HG03064 (cell line): ENCODE results near the gene LRRC74B.
"Not testable (repeated sequence)": the region's sequence is repeated elsewhere in the genome, so short reads cannot be mapped to it uniquely, and the experiment has no call there.

ENCODE experiments used
- ATAC-seq: cut with Tn5 transposase; IDR thresholded peaks from one replicate; pipeline ENCODE4 v1.9.1; 2021; ENCODE audit warnings: low read depth; ENCODE audit not compliant: unreplicated experiment

LRRC74B gene

DNA sequence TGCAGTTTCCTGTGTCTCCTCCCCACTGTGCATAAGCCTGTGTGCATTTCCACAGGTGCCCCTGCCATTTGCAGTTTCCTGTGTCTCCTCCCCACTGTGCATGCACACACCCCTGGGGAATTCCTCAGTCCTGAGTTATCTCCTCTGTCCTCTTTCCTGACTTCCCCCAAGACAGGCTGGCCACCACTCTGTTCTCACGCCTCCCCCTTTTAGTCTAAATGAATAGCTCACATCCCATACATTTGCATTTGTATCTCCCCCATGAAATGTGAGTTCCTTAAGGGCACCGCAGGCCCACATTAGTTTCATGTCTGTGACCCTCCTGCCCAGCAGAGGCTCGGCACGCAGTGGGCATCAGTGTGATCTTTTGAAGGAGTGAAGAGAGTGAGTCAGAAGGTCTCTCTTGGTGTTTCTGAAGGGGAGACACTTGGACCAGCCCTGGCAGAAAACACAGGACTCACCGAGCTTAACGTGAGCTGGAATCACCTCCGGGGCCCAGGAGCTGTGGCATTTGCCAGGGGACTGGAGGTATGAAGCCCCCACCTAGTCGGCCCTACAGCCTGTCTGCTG lies 6.2 kb downstream of the LRRC74B start:
- ATAC-seq, result no peak

DNA sequence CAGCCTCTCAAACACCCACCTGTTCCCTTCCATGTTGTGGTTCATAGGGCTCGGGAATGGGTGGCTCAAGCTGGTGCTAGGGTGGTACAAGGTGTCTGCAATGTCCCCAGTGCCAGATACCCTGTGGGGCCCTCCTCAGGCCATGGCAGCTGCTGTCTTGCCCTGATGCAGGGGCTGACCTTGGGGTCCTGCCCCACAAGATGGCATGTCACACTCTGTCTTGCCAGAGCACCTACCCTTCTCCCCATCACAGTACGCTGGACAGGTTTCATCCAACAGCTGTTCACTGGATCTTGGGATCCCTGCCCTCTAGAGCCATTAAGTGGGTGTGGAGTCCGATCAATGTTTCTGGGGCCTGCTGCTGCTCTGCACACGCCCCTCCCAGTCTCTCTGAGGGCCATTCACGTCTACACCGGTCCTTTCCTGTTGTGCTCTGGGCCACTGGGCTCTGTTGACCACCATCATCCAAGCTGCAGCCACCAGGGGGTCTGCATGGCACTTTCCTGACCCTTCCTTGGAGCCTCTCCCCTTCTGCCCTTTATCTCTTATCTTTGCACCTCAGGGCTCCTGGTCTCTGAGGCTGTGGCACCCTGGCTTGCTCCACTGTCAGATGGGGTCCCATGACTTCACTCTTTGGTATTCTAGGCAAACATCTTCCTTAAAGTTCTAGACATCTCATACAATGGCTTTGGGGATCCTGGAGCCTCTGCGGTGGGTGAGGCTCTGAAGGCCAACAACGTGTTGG lies 7.1 kb downstream of the LRRC74B start:
- ATAC-seq, result no peak

DNA sequence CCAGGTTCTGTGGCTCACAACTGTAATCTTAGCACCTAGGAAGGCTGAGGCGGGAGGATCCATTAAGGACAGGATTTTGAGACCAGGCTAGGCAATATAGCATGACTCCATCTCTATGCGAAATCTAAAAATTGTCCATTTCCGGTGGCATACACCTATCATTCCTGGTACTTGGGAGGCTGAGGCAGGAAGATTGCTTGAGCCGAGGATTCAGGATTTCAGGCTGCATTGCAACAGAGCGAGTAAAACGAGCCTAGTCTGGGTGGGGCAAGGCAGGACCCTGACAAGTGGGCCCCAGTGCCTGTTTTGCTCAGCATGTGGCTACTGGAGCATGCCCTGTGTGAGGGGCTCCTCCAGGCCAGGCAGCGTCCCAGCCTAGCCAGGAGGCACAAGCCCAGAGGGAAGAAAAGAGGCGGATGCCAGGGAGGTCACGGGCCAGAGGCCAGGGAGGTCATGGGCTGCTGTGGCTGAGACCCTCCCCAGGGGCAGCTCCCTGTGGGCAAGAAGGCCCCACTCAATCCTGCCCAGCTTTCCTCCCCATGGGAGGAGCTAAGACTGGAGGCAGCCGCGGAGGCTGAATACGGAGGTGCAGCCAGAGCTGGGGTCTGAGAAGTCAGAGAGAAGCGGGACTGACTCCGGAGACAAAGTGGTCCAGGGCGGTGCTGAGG lies 8.4 kb downstream of the LRRC74B start:
- ATAC-seq, result no peak

DNA sequence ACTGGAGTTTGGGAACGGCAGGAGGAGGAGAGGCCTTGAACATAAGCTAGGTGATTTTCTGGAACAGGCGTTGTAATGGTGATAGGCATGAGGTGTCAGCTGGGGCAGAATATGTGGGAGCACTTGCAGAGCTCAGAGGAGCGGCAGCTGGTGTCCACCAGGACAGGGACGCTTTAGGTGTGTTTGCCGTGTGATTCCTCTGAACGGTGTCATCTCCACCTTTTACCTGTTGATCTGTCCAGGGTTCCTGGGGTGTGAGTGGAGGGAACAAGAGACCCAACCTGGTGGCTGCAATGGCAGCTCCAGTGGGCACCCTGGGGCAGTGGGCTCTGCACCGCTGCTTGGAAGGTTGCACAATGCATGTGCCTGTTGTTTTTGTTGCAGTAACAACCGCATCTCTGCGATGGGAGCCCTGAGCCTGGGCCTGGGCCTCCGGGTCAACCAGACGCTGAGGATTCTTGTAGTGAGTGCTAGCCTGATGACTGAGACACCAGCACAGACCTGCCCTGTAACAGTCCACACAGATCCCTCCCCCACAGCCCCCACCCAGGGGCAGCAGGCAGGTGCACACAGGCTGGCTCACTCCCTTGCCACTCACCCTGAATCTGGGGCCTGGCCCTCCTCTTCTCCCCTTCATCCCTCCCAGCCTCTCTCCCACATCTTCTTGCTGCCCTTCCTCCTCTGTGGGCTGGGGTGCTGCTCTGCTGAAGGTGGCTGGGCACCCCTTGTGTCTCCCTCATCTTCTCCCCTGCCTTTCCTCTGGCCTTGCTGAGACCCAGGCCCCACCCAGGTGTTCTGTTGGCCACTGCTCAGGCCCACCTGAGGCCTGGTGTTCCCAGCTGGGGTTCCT lies 9.2 kb downstream of the LRRC74B start:
- ATAC-seq, result no peak

DNA sequence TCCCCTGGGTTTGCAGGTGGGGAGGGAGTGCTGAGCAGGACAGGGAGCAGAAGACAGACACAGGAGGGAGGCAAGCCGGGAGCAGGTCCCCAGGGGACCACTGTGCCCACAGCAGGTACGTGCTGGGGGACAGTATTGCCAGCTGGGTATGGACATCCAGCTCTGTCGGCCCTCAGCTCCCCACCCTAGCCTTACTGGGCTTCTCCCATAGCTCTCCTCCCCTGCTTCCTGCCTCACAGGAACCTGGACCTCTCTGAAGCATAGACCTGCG lies 9.8 kb downstream of the LRRC74B start:
- ATAC-seq, result no peak

DNA sequence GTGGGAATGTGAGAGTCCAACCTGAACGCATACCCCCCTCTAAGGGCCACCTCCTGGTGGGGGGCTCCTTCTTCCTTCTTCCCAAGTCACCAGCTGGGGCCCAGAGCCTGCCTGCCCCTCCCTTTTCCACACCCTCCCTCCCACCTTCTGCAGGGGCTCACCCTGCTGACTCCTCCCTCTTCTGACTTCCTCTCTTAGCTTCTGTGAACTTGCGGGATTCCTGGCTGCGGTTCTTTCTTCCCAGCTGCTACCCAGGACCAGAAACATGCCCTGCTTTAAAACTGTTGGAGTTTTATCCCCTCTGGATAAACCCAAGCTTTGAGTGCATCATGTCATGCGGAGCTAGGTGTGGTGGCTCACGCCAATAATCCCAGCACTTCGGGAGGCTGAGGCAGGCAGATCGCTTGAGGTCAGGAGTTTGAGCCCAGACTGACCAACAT lies 10.2 kb downstream of the LRRC74B start:
- no peak for ATAC-seq

DNA sequence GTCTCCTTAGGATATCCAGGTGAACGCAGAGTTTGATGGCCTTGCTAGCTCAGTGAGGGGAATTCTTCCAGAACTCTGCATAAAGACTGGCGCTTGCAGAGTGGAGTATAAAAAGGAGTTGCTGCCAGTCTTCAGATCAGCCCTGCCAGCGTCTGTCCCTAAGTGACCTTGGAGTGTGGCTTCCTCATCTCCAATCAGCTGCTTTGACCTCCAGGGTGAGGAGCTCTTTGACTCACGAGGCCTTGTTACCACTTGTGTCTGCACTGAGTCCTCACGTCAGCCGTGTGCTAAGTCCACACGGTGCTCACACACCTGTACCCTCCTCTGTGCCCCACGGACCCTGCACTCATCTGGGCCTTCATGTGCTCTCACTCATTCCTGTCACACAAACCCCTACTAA lies 14.6 kb downstream of the LRRC74B start:
- not testable (repeated sequence) for ATAC-seq

DNA sequence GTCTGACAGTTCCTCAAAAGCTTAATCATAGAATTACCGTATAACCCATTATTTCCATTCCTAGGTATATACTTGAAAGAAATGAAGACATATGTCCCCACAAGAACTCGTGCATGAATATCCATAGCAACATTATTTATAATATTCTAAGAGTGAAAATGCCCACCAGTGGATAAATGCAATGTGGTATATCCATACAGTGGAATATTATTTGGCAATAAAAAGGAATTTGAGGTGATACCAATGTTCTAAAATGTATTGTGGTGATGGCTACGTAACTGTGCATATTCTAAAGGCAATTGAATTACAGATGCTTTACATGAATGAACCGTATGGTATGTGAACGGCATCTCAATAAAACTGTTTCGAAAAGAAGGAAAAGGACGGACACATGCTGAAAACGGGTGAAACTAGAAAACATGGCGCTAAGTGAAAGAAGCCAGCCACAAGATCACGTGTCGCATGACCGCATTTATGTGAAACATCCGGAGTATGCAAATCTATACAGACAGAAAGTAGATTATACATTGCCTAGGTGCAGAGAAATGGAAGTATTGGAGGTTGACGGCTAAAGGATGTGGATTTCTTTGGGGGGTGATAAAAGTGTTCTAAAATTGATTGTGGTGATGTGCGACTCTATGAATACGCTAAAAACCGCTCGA lies 16.0 kb downstream of the LRRC74B start:
- not testable (repeated sequence) for ATAC-seq

DNA sequence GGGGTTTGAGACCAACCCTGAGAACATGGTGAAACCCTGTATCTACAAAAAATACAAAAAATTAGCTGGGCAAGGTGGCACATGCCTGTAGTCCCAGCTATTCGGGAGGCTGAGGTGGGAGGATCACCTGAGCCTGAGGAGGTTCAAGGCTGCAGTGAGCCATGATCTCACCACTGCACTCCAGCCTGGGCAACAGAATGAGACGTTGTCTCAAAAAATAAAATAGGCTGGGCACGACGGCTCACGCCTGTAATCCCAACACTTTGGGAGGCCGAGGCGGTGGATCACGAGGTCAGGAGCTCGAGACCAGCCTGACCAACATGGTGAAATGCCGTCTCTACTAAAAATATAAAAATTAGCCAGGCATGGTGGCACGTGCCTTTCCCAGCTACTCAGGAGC lies 18.7 kb downstream of the LRRC74B start:
- ATAC-seq, result not testable (repeated sequence)

DNA sequence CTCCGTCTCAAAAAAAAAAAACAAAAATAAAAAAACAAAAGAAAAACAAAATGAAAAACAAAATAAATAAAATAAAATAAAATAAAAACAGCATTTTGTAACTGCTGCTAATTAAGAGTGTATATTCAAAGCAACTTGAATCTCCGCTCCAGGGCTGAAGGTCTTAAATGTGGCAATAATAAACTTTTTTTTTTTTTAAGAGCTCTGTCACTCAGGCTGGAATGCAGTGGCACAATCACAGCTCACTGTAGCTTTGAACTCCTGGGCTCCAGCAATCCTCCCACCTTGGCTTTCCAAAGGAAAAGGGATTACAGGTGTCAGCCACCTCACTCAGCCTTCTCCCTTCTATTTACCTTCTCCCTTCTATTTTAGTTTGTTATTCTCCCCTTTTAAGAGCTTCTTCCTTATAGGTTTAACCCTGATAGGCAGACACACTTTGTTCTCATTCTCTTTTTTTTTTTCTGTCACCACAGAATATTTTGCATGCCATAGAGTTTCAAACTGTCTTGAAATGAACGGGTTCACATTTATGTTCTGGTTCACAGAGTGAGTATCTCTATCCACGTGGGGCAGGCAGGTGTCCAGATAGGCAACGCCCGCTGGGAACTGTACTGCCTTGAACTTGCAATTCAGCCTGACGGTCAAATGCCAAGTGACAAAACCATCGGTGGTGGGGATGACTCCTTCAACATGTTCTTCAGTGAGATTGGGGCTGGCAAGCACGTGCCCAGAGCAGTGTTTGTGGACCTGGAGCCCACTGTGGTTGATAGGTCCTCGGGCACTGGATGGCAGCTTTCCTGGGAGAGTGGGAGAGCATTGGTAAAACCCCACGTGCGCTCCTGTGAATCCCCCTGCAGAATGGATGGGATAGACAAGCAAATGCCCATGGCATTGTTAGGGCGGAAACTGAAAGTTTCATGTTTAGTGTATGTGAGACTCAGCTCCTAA lies 19.4 kb downstream of the LRRC74B start:
- no peak for ATAC-seq

DNA sequence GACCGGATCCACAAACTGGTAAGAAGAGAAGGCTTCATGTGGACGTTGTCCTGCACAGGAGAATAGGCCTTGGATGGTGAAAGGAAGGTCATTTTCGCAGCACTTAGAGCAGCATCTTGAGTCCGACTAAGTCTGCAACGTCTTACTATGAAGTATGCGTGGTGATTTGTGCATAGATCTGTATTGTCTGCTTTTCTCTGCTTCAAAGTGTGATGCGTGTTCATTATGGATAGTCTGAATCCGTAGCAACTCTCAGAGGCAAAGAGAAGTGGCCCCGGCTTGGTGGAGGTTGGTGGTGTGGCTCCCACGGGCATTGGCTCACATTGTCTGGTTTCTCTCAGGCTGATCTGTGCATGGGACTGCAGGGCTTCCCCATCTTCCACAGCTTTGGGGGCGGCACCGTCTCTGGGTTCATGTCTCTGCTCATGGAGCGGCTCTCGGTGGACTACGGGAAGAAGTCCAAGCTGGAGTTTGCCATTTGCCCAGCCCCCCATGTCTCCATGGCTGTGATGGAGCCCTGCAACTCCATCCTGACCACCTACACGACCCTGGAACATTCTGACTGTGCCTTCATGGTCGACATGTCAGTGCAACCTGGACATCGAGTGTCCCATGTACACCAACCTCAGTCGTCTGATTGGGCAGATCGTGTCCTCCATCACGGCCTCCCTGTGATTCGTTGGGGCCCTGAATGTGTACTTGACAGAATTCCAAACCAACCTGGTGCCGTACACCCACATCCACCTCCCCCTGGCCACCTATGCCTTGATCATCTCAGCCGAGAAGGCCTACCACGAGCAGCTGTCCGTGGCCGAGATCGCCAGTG lies 21.5 kb downstream of the LRRC74B start:
- no peak for ATAC-seq

DNA sequence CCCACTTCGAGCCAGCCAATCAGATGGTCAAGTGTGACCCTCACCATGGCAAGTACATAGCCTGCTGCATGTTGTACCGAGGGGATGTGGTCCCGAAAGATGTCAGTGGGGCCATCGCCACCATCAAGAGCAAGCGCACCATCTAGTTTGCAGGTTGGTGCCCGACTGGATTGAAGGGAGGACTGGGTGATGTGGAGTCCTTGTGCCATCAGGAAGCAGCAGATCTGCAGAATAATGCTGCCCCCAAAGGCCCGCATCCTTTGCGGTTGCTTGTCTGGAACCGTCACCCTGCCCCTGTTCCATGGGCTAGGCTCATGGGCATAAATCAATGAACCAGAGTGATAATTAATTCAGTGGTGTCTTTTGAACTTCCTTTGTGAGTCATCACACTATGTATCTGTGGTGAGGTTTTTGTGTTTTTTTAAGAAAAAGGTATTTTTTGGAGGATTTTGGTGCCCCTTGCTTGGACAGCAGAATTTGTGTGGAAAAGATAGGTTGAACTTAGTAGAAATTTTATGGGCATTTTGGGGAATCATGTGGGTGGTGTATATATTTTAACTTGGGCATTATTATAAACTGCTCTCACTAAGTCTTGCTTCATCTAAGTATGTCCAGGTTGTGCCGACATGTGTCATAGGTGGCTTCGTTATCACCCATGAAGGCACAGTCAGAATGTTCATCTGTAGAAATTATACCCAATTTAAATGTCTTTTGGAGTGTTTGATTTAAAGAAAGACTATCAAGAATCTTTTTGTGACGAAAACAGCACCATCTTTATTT lies 22.3 kb downstream of the LRRC74B start:
- ATAC-seq, result no peak

DNA sequence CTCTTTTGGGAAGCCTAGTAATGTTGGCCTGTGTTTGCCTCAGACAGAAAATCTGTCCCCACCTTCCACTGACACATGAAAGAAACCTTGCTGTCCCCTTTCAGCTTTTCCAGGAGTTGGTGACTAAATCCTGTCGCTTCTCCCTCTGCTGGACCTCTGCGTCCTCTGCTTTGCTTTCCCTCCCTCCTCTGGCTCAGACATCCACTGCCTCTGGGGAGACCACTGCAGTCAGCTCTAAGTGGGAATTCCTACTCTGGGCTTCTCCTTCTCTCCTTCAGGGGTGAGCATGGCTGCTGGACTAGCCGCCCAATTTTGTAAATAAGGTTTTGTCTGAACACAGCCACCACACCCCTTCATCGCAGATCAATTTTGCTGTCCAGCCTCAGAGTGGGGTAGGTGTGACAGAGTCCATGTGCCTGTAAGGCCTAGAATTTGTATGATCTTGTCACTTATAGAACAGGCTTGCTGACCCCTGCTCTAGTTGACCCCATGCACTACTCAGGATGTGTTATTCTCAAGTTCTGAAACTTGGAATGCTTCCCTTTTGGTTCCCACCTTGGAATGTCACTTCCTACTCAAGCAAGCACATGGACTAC lies 23.0 kb downstream of the LRRC74B start:
- ATAC-seq, result no peak

DNA sequence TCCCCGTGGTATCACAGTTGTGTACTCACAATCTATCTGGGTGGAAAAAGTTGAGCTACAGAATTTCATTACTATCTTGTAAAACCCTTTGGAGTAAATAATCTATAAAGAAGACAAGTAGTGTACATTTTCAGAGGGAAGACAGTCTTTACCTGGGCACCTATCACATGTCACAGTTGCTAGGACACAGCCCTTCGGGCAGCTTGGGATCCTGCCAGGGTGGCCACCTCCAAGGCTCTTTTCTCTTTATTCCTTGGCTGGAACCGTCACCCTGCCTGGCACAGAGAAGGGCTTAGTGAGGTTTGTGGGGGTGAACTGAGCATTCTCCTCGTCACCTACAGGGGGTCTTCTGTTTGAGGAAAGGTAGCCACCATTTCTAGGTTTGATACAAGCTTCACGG lies 23.6 kb downstream of the LRRC74B start:
- ATAC-seq, result no peak

DNA sequence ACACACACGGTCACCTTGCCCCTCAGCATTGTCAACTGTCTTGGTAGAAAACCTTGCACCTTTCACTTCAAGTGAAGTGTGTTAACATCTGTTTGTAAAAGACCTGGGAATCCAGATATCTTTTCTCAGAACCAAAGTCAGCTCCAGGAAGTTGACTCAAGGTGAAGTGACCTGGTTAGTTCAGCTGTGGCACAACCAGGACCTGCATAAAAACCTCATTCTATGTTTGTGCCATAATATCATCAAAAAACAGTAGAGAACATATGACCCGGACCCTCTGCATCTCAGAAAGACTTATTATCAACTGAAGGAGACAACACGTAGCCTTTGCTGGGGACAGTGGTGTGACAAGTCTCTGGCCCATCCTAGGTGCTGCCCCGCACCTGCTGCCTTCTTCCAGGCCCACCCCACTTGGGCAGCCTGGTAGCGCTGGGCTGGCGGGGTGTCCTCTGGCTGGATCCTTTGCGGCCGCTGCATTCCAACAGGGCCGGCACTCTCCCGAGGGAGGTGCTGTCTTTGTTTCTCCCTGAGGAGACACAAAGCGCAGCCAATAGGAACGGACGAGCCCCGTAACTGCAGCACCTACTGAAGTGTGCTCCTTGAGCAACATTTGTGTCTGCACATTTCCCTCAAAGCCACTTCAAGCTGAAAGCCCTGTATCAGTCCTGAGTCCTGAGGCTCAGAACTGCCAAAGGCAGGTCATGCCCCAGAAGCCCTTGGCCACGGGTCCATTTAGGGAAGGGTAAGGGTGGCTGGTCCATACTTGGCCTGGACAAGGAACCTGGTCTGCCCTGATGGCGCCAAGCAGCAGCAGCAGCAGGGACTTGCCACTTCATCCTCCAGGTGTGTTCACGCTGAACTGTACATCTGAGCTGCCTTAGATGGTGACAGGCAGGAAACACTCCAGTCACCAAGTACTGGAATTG lies 25.2 kb downstream of the LRRC74B start:
- no peak for ATAC-seq

DNA sequence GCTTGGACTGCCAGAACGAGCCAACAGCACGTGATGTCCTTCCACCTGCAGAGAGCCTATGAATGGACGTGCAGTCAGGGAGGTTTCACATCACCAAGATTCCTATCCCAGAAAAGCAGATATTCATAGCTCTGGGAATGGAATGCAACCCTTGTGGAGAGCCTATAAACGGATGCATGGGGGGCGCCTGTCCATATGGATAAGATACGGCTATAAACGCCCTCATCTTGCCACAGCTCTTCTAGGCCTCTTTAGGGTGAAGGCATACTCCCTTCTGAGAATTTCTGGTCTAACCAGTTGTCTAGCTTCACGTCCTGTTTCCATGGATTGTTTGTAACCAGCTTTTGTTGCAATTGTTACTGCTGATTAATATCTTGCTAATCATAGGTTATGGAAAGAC lies 26.1 kb downstream of the LRRC74B start:
- not testable (repeated sequence) for ATAC-seq

DNA sequence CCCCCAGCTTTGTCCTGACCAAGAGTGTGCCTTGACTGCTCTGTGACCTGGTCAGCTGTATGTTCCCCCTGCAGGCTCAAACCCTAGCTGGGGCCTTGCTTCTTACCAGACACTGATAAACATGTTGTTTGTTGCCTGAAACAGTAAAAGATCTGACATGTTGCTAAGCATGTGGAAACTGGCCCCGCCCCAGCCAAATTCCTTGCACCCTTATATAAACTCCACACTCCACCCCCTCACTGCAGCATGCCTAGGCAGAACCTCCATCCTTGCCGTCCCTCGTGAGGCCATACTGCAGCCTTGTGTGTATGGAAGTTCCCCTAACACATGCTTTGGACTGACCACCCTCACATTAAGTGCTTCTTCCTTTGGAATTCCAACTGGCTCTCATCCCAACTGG lies 27.3 kb downstream of the LRRC74B start:
- ATAC-seq, result no peak
